SK-N-MC (cell line): ENCODE data around the gene ACSS3.

Experiments
- EZH2 ChIP-seq: fragments of 200-600 bp; sonication (generic); IDR thresholded peaks from one replicate; pipeline ENCODE4 v1.6.1; 2017; ENCODE audit warnings: antibody characterized with exemption
- POLR2AphosphoS5 ChIP-seq: IDR thresholded peaks from 2 replicates; pipeline ENCODE4 v1.6.1; 2012; ENCODE audit warnings: mild to moderate bottlenecking, low read depth, low read length, borderline replicate concordance

DNA sequence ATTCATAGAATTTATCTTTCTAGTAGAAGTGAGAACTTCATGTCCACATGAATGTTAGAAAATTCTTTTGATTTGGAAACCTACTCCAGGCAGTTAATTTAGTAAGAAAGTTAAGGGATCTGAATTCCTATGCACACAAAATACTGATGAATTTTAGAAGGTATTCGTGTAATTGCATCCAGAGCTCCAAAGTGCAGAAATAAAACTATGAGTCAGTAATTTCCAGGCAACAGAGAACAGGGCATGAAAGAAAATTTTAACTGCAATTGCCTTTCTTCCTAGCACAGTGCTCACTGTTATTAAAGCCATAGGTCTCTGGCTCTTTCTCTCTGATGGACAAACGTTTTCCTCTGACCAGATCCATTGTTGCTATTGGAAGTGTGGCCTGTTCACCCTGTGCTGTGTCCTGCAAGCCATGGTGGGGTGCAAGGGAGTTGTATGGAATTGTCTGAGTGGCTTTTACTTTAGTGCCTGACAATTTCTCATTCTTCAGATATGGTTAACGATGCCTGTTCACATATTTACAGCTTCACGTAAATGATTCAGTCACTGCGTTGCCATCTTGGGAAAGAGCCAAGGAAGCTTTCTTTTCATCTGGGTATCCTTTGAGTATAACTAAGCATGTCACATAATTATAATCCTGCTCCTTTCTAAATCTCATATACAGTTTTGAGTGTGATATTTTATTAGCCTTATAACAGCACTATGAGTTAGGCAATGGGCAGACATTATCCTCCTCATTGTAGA lies 145.1 kb downstream of the ACSS3 start:
- no peak for TF ChIP-seq EZH2
- TF ChIP-seq POLR2AphosphoS5, result no peak
